GM19328 (cell line): Measurements from ENCODE around the gene ZC3H12C.
"Not testable (repeated sequence)": the region's sequence is repeated elsewhere in the genome, so short reads cannot be mapped to it uniquely, and the experiment has no call there.

Experiments used
- ATAC-seq: cut with Tn5 transposase; IDR thresholded peaks from one replicate; pipeline ENCODE4 v1.9.1; 2021; ENCODE audit warnings: mild to moderate bottlenecking, moderate library complexity; ENCODE audit not compliant: unreplicated experiment

The ZC3H12C gene

GRCh38 chr11:110092515-110093406, at the start of gene ZC3H12C:
Gene ZC3H12C (plus strand): TSS chr11:110093392. CDS start chr11:110093412, 20 bp downstream.
- ATAC-seq, result peak; percentile 62

- no peak for ATAC-seq
These were observed 48.8 kb upstream of the ZC3H12C start for GRCh38 chr11:110044226-110044968.

- ATAC-seq, result no peak
These were observed 46.3 kb upstream of the ZC3H12C start for GRCh38 chr11:110046775-110047380.

GRCh38 chr11:110049501-110050200, 43.5 kb upstream of the ZC3H12C start:
- no peak for ATAC-seq

GRCh38 chr11:110050201-110050506, 43.0 kb upstream of the ZC3H12C start:
- ATAC-seq, result no peak

- no peak for ATAC-seq
These were observed 39.3 kb upstream of the ZC3H12C start for GRCh38 chr11:110053848-110054414.

- ATAC-seq, result no peak
These were observed 36.2 kb upstream of the ZC3H12C start for GRCh38 chr11:110056956-110057355.

- no peak for ATAC-seq
These were observed 33.3 kb upstream of the ZC3H12C start for GRCh38 chr11:110059706-110060463.

- ATAC-seq, result no peak
These were observed 31.9 kb upstream of the ZC3H12C start for GRCh38 chr11:110061296-110061695.

- no peak for ATAC-seq
These were observed 30.9 kb upstream of the ZC3H12C start for GRCh38 chr11:110062247-110062646.

GRCh38 chr11:110065189-110065588, 28.0 kb upstream of the ZC3H12C start:
- ATAC-seq, result no peak

GRCh38 chr11:110068001-110068400, 25.2 kb upstream of the ZC3H12C start:
- not testable (repeated sequence) for ATAC-seq

GRCh38 chr11:110069158-110069737, 23.9 kb upstream of the ZC3H12C start:
- no peak for ATAC-seq

- ATAC-seq, result no peak
These were observed 23.0 kb upstream of the ZC3H12C start for GRCh38 chr11:110070176-110070575.

GRCh38 chr11:110071197-110071596, 22.0 kb upstream of the ZC3H12C start:
- no peak for ATAC-seq

GRCh38 chr11:110072930-110073329, 20.3 kb upstream of the ZC3H12C start:
- ATAC-seq, result no peak

- ATAC-seq, result no peak
These were observed 18.7 kb upstream of the ZC3H12C start for GRCh38 chr11:110074499-110074898.

GRCh38 chr11:110075105-110075846, 17.9 kb upstream of the ZC3H12C start:
- ATAC-seq, result no peak

- ATAC-seq, result no peak
These were observed 17.4 kb upstream of the ZC3H12C start for GRCh38 chr11:110075847-110076208.
